ENCODE results near the gene LTBR.

LTBR gene

DNA sequence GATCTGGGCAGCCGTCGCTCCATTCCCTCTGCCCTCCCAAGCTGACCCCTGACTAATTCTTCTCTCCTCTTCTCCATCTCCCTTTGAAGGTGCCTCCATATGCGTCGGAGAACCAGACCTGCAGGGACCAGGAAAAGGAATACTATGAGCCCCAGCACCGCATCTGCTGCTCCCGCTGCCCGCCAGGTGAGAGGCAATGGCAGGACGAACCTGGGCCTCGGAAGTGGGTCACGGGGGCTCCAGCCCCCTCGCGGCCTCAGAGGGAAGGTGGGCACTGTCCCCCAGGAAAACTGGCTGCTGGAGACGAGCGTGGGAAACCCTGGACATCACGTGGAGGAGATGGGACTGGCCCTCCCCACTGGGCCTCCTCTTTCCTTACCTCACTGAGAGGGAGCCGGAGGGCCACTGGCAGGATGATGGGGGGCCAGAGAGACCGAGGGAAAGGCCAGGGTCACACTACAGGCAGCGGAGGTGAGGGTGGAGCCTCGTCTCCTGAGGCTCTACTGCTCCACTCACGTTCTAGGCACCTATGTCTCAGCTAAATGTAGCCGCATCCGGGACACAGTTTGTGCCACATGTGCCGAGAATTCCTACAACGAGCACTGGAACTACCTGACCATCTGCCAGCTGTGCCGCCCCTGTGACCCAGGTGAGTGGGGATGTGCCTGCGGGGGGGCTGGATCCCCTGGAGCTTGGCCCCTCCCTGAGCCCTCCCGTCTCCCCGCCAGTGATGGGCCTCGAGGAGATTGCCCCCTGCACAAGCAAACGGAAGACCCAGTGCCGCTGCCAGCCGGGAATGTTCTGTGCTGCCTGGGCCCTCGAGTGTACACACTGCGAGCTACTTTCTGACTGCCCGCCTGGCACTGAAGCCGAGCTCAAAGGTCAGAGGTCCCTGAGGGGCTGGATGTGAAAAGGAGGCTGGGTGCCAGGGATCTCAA is 806 bp downstream of the LTBR start:
- no peak for DNase-seq

DNA sequence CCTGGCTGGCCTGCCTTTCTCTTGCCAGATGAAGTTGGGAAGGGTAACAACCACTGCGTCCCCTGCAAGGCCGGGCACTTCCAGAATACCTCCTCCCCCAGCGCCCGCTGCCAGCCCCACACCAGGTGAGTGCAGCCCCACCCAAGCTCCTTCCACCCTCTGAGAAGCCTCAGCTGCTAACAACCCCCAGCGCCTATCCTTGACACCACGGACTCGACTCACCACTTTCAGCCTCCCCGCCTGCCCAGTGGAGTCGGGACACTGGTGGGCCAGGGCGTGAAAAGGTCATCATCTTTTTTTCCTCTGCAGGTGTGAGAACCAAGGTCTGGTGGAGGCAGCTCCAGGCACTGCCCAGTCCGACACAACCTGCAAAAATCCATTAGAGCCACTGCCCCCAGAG is 2.1 kb downstream of the LTBR start:
- no peak for DNase-seq

DNA sequence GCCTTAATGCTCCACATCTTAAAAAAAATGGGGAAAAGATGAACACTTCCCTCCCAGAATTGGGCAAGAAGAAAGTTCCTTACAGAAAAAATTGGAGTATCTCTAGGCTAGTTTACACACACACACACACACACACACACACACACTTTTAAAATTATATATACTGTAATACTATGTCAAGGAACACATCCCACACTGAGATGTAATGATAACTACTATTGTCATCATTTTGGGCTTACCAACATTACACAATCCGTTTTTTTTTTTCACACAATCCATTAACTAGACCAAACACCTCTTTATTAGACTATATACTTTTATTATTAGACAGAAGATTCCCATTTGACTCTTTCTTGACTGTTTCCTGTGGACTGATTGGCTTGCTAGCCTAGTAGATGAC is 2.5 kb downstream of the LTBR start:
- DNase-seq, result no peak

DNA sequence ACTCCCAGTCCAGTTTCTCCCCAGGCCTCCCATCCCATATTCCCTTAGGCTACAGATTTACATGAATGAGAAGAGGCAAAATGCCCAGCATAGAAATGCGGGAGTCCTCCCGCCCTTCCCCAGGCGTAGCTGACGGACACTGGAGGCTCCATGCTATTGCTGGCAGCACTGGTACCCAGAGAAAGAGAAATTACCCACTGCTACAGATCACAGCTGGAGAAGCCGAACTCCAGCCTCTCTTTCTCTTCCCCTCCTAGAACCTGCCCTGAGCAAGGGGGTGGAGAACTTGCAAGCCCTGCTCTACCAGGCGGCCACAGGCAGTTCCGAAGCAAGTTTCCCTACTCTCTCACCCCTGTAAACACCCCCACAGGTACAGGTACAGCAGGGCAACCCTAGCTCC is 3.6 kb downstream of the LTBR start:
- no peak for DNase-seq

DNA sequence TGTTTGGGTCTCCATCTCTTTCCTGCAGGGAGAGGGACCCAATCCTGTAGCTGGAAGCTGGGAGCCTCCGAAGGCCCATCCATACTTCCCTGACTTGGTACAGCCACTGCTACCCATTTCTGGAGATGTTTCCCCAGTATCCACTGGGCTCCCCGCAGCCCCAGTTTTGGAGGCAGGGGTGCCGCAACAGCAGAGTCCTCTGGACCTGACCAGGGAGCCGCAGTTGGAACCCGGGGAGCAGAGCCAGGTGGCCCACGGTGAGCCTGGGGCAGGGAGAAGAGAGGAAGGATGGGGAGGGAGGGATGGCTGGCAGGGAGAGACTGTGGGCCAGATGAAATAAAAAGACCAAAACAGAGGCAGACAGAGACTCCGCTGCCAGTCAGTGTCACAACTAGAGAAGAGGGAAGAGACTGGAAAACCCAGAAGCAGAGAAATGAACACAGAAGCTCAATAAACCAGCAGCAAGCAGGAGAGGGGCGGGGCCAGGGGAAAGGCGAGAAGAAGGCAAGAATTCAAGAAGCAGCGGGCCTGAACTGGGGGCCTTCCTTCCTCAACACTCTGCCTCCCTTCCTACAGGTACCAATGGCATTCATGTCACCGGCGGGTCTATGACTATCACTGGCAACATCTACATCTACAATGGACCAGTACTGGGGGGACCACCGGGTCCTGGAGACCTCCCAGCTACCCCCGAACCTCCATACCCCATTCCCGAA is 6.3 kb downstream of the LTBR start:
- no peak for DNase-seq

DNA sequence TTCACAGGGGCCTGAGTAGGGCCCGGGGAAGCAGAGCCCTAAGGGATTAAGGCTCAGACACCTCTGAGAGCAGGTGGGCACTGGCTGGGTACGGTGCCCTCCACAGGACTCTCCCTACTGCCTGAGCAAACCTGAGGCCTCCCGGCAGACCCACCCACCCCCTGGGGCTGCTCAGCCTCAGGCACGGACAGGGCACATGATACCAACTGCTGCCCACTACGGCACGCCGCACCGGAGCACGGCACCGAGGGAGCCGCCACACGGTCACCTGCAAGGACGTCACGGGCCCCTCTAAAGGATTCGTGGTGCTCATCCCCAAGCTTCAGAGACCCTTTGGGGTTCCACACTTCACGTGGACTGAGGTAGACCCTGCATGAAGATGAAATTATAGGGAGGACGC is 7.1 kb downstream of the LTBR start:
- no peak for DNase-seq

DNA sequence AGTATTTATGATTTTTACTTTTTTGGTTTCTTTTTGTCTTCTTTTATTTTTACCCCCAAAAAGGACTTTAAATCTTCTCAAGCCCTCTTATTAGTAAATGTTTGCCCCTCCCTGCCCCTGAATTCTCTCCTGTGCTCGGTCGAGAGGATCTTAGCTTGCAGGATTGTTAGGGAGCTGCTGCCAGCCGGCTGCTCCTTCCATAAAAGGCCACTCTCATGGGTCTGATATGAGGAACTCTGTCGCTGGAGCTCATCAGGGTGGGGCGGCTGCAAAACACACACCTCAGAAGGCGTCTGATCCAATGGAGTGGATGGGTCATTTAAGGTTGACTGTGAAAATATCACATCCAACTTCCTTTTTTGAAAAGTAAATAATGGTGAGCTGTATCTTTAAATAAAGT is 8.5 kb downstream of the LTBR start:
- DNase-seq, result no peak

DNA sequence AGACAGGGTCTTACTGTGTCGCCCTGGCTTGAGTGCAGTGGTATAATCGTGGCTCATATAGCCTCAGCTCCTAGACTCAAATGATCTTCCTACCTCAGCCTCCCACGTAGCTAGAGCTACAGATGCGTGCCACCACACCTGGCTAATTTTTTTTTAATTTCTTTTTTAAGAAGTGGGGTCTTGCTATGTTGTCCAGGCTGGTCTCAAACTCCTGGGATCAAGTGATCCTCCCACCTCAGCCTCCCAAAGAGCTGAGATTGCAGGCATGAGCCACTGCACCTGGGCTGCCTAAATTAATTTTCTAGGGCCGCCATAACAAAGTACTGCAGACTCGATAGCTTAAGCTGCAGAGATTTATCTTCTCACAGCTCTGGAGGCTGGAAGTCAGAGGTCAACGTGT is 9.1 kb downstream of the LTBR start:
- DNase-seq, result no peak

DNA sequence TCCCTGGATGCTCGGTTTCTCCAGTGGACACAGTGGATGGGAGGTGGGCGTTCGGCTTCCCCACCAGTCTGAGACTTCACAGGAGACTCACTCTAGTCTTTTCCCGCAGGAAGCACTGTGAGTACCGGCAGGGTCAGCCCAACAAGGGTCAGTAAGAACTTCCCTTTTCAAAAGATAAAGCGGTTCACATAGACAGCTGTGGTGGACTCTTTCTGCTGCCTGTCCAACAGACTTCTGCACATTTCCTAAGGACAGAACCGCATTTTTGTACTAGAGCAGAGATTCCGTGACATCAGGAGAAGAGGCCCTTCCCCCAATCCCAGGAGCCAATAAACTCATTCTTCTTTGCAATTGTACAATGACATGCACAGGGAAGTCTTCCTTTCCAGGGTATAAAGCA is 10.4 kb downstream of the LTBR start:
- DNase-seq, result no peak

- DNase-seq, result no peak
These were observed 12.1 kb downstream of the LTBR start for GRCh38 chr12:6396031-6396430.

GRCh38 chr12:6399884-6400644 is 16.1 kb downstream of the LTBR start:
- no peak for DNase-seq

DNA sequence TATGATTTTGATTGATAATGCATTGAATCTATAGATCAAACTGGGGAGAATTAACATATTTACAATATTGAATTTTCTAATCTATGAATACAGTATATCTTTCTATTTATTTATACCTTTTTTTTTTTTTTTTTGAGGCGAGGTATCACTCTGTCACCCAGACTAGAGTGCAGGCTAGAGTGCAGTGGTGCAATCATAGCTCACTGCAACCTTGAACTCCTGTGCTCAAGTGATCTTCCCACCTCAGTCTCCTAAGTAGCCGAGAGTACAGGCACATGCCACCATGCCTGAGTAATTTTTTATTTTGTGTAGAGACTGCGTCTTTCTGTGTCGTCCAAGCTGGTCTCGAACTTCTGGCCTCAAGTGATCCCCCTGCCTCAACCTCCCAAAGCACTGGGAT is 20.4 kb downstream of the LTBR start:
- no peak for DNase-seq

DNA sequence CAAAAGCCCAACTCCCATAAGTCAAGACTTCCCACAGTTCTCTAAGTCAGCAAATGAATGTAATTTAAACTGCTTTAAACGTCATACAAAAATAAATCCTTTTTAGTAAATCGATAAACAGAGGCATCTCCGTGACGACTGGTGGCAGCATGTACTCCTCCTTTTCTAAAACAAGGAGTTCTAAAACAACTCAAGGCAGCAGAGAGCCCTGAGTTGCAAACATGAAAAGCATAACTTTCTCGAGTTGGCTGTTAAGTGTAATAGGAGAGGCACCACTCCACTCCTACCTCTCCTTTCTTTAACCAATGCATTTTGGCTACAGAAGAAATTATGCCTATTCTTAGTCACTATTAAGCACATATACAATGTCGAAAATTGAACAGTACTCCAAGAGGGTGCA is 22.0 kb downstream of the LTBR start:
- DNase-seq, result no peak

DNA sequence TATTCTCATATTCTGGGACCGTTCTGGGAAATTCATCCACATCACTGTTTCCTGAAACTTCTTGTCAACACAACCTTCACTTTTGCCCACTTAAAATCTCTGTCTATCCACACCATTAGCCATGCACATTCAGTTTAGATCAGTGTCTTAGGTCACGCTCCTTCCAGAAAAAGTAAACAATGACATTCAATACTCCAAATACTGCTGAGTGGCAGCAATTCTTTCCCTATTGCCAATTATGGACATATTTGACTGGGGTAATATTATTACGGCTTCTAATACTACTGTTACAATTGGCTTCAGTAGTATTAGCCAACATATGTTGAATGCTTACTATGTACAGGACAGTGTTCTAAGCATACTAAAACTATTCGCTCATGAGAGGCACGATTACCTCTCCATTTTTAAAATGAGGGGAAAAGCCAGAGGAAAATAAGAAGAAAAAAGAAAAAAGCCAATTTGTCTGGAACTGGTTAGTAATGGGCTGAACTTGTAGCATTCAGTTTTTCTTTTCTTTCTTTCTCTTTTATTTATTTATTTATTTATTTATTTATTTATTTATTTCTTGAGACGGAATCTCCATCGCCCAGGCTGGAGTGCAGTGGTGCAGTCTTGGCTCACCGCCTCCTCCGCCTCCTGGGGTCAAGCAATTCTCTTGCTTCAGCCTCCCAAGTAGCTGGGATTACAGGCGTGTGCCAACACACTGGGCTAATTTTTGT is 23.4 kb downstream of the LTBR start:
- DNase-seq, result no peak

GRCh38 chr12:6416596-6416995 is 32.6 kb downstream of the LTBR start:
- peak; percentile 84 for DNase-seq

DNA sequence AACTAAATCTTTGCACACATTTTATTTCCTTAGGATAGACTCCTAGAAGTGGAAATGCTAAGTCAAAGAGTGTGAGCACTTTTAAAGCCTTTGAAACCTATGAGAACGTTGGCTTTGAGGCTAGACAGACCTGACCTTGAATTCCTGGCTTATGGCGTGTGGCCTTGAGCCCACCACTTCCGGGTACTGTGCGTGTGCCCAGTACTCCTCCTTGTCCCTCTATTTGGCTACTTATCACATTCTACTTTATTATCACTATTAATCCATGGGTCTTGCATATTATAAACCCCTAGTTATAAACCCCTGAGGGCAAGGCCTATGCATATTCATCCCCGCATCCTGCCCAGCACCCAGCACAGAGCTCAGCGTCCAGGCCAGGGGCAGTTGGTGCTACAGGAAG is 34.8 kb downstream of the LTBR start:
- no peak for DNase-seq

DNA sequence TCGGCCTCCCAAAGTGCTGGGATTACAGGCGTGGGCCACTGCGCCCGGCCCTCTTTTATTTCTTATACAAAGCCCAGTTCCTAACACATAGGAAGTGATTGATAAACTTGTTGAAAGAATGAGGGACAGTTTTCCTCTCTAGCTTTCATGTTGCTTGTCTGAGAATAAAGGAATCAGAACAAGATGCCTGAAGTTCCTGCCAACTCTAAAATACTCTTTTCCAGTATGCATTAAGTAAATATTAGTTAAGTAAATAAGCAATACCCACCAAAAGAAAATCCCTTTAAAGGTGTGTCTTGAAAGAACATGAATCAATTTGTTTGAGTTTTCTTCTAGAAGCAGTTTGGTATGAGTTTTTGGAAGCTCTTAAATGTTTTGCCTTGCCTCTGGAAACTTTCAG is 36.4 kb downstream of the LTBR start:
- no peak for DNase-seq

- peak; percentile 91 to 94 for DNase-seq
These were observed 39.5 kb downstream of the LTBR start for GRCh38 chr12:6423267-6424007.

GRCh38 chr12:6424008-6424347 is 40.0 kb downstream of the LTBR start:
- no peak for DNase-seq

DNA sequence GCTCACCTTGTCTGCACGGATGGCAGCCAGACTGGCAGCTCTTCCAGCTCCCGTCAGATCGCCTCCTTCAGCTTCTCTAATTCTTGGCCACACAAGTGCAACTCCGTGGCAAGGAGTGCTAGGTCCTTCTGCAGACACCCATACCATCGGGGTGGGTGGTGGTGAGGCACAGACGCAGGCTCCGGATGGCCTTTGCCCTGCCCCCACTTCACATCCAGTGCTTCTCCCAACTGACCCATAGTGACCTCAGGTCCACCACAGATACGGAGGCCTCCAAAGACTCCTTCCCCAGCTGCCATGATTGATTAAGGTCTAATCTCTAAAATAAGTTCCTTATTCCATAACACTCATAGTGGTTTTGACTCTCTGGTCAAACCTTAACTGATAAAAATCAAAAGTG is 40.9 kb downstream of the LTBR start:
- no peak for DNase-seq

GRCh38 chr12:6425590-6426531 is 41.9 kb downstream of the LTBR start:
- no peak for DNase-seq

Data from AML-193 (cell line).